ENCODE results near the gene COX4I1. TPM values are rescaled to one million over a fixed set of nuclear protein-coding genes. Genes with fewer than 3 reads are reported as not detected.

COX4I1 gene
- total and polyA plus RNA-seq, 9 of the 15 experiments (the other 6 are each of a cell fraction or from before 2014, with no cell fraction given) = 651 to 2,356 (median 1,032) TPM

DNA sequence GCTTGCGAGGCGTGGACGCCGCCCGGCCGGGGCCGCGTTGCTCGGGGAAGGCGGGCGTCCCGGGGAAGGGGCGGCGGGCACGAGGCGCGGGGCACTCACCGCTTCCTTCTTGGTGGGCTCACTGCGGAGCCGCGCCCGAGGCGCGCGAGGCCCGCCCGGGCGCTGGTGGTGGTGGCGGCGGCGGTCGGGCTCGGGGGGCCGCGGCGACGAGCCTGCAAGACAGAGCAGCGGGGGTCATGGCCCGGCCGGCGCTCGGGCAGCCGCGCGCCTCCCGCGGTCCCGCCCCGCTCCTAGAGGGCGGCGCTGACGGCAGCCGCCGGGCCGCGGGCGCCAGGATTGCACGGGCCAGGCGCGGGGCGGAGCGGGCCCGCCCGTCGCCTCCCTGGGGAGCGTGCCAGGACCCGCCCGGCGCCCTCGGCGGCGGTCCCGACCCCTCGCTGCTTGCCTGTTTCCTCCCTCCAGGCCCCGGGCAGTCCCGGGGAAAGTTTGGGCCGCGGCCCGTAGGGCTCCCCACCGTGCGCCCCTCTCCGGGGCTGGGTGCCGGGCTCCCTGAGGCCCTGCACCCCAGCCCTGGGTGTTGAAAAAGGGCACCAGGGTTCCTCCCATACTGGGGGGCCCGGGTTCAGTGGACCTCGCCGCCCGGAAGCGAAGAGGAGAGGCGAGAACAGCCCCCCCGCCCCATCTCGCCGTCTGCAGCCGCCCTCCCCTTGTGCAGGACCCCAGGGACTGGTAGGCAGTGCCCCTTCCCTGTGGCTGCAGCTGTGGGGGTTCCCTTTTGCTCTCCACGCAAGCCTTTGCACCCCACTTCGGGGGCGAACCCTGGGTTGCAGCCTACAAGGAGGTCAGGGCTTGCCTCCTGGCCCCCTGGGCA, 48.4 kb upstream of the COX4I1 start, which contains the start of gene C16orf74:
Gene C16orf74, minus strand, starts transcription at position 270 of the 871 bp plus-strand sequence. CDS start 15,879 bp downstream, outside the sequence.
- ATAC-seq (peak; percentile 90), DNase-seq (ENCODE audit: extremely low read depth in 1 of 4, low spot score in 3 of 4) (peak; percentile 48 to 86 (median 79)), FAIRE-seq (no peak)
- H3K27me3 ChIP-seq (ENCODE audit: control insufficient read depth in 2 of 2, insufficient read depth in 2 of 2, low read length in 2 of 2) = peaks cover 42 to 71% of the 10 kb centered on the region in 2 experiments; a peak in 4 of 5 replicates
- peaks cover 0 to 35% of the 10 kb centered on the region in 2 experiments; a peak in 2 of 5 replicates for H3K4me1 ChIP-seq (replicated peaks in 1 of 2; ENCODE audit: control insufficient read depth in 2 of 2, insufficient read depth in 2 of 2, low read length in 2 of 2)
- BruUV-seq (replicated peaks) = no TSS peak
- peak within 1 kb of the TSS in 1 of 2 experiments; percentile 35; a peak in 2 of 4 replicates for H3K9ac ChIP-seq (ENCODE audit: insufficient read depth in 1 of 2, low read depth in 2 of 2, low read length in 2 of 2)
- H3K4me2 ChIP-seq (ENCODE audit: insufficient read depth, low read length) = no peak within 1 kb of the TSS
- H3K79me2 ChIP-seq (ENCODE audit: control insufficient read depth, insufficient read depth, low read length) = no peaks in the 10 kb centered on the region
- H3K36me3 ChIP-seq (ENCODE audit: control insufficient read depth, insufficient read depth, low read length) = no peaks in the 10 kb centered on the region
- whole genome bisulfite sequencing (ENCODE audit: insufficient coverage, low coverage, missing lambda C conversion rate) = 3% methylated on average over 50 of the region's 96 CpGs
- H3K9me3 ChIP-seq (replicated peaks; ENCODE audit: control insufficient read depth, insufficient read depth, low read depth, low read length) = no peaks in the 10 kb centered on the region
- POLR2A ChIA-PET = no interaction called here
- peaks cover 36% of the 10 kb centered on the region for H4K20me1 ChIP-seq (replicated peaks; ENCODE audit: control insufficient read depth, insufficient read depth, low read length)
- CTCF ChIA-PET (ENCODE audit: low intra/inter-chr PET ratio) = interaction anchor here (0.6 kb wide), 1 partner anchor 9 kb away, joined by 3 read pairs; no protein-coding TSS in a partner anchor
- H3K9me1 ChIP-seq (ENCODE audit: control insufficient read depth, insufficient read depth, low read length) = peaks cover 6% of the 10 kb centered on the region
- peak within 1 kb of the TSS; percentile 19; the same call in 1 of the 2 replicates for H3K4me3 ChIP-seq
- in situ Hi-C loops (cut with MboI) = no loop called here
- intact Hi-C loops (cut with micrococcal nuclease) = no loop called here
- no peak within 1 kb of the TSS for H3K27ac ChIP-seq (ENCODE audit: extremely low read depth, low read depth, low read length)
- H2AFZ ChIP-seq (ENCODE audit: low read depth, low read length) = no peak within 1 kb of the TSS
- TF ChIP-seq BACH1 (tag; IDR thresholded peaks at IDR 0.05) = no peak
- no peak for TF ChIP-seq POLR2B (IDR thresholded peaks at IDR 0.05; ENCODE audit: low read depth, partially characterized antibody)
- TF ChIP-seq RB1 (IDR thresholded peaks at IDR 0.05; ENCODE audit: low read depth) = peak; percentile 26; the same call in 1 of the 2 replicates
- TF ChIP-seq, protein P1, sequence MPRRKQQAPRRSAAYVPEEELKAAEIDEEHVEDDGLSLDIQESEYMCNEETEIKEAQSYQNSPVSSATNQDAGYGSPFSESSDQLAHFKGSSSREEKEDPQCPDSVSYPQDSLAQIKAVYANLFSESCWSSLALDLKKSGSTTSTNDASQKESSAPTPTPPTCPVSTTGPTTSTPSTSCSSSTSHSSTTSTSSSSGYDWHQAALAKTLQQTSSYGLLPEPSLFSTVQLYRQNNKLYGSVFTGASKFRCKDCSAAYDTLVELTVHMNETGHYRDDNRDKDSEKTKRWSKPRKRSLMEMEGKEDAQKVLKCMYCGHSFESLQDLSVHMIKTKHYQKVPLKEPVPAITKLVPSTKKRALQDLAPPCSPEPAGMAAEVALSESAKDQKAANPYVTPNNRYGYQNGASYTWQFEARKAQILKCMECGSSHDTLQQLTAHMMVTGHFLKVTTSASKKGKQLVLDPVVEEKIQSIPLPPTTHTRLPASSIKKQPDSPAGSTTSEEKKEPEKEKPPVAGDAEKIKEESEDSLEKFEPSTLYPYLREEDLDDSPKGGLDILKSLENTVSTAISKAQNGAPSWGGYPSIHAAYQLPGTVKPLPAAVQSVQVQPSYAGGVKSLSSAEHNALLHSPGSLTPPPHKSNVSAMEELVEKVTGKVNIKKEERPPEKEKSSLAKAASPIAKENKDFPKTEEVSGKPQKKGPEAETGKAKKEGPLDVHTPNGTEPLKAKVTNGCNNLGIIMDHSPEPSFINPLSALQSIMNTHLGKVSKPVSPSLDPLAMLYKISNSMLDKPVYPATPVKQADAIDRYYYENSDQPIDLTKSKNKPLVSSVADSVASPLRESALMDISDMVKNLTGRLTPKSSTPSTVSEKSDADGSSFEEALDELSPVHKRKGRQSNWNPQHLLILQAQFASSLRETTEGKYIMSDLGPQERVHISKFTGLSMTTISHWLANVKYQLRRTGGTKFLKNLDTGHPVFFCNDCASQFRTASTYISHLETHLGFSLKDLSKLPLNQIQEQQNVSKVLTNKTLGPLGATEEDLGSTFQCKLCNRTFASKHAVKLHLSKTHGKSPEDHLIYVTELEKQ (CRISPR knock-in tag; IDR thresholded peaks at IDR 0.05) = no peak
- TF ChIP-seq FOXK2 (conservative IDR thresholded peaks at IDR 0.05 in 1 of 2, IDR thresholded peaks at IDR 0.05 in 1 of 2; ENCODE audit: low read depth in 2 of 2) = no peak
- TF ChIP-seq, protein P2, sequence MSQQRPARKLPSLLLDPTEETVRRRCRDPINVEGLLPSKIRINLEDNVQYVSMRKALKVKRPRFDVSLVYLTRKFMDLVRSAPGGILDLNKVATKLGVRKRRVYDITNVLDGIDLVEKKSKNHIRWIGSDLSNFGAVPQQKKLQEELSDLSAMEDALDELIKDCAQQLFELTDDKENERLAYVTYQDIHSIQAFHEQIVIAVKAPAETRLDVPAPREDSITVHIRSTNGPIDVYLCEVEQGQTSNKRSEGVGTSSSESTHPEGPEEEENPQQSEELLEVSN (IDR thresholded peaks at IDR 0.05; ENCODE audit: borderline replicate concordance in 1 of 2, extremely low read depth in 1 of 2, insufficient read depth in 1 of 2, insufficient read length in 1 of 2, low read depth in 1 of 2, low read length in 1 of 2, poor library complexity in 1 of 2, severe bottlenecking in 1 of 2) = peak in 1 of 2 experiments; percentile 60
- TF ChIP-seq, protein P3, sequence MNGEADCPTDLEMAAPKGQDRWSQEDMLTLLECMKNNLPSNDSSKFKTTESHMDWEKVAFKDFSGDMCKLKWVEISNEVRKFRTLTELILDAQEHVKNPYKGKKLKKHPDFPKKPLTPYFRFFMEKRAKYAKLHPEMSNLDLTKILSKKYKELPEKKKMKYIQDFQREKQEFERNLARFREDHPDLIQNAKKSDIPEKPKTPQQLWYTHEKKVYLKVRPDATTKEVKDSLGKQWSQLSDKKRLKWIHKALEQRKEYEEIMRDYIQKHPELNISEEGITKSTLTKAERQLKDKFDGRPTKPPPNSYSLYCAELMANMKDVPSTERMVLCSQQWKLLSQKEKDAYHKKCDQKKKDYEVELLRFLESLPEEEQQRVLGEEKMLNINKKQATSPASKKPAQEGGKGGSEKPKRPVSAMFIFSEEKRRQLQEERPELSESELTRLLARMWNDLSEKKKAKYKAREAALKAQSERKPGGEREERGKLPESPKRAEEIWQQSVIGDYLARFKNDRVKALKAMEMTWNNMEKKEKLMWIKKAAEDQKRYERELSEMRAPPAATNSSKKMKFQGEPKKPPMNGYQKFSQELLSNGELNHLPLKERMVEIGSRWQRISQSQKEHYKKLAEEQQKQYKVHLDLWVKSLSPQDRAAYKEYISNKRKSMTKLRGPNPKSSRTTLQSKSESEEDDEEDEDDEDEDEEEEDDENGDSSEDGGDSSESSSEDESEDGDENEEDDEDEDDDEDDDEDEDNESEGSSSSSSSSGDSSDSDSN (IDR thresholded peaks at IDR 0.05; ENCODE audit: borderline replicate concordance in 1 of 2, low read depth in 2 of 2, low read length in 2 of 2) = 0 out of 4 replicates have a peak, but pooled peaks of 1 of the 2 experiments have one; percentile 54
- peak; percentile 14 for TF ChIP-seq KDM5B (IDR thresholded peaks at IDR 0.05; ENCODE audit: insufficient replicate concordance, low read depth, low read length)
- peak; percentile 53 for TF ChIP-seq CXXC5 (CRISPR knock-in tag; IDR thresholded peaks at IDR 0.05)
- peak; percentile 29; the same call in 1 of the 2 replicates for TF ChIP-seq CTBP1 (IDR thresholded peaks at IDR 0.05; ENCODE audit: borderline replicate concordance)
- TF ChIP-seq, protein P4, sequence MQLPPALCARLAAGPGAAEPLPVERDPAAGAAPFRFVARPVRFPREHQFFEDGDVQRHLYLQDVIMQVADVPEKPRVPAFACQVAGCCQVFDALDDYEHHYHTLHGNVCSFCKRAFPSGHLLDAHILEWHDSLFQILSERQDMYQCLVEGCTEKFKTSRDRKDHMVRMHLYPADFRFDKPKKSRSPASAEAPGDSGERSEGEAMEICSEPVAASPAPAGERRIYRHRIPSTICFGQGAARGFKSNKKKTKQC (CRISPR knock-in tag; IDR thresholded peaks at IDR 0.05) = no peak
